HepG2 (cell line): ENCODE measurements around the gene RARA. TPM values are rescaled to one million over a fixed set of nuclear protein-coding genes. Genes with fewer than 3 reads are reported as not detected.

Experiments used
- ATAC-seq: fragments of 200-7000 bp; cut with Tn5 transposase; 3 replicates; pipeline ENCODE4 v1.9.1; 2020; ENCODE audit warnings: mild to moderate bottlenecking, moderate library complexity
- BruUV-seq: library from RNA; stranded (reverse); fragments of 400-500 nt; replicated peaks from 2 replicates; lab custom pipeline; 2021; lab: Mats Ljungman, UMichigan
- CTCF ChIA-PET: fragments of 300-600 bp; formaldehyde crosslinking; extraction: SDS; loops from one replicate; lab custom pipeline; 2021; ENCODE audit warnings: low total read pairs, inconsistent platforms, low intra/inter-chr PET ratio; lab: Yijun Ruan, JAX
- POLR2A ChIA-PET: fragments of 350-600 bp; sonication (Branson Sonifier 250); formaldehyde crosslinking; loops from one replicate; lab custom pipeline; 2020; ENCODE audit warnings: antibody characterized with exemption, inconsistent platforms; lab: Yijun Ruan, JAX
- DNase-seq: peaks from one replicate; pipeline ENCODE4 v3.0.0-alpha.2; 2015; ENCODE audit warnings: low spot score
- FAIRE-seq: peaks from 3 replicates; lab custom pipeline; 2011; peaks lifted over from hg19 to GRCh38; lab: Jason Lieb, UNC
- H2AFZ ChIP-seq: one replicate; pipeline ENCODE4 v1.6.1; 2011; ENCODE audit warnings: low read length, inconsistent platforms
- H3K27ac ChIP-seq: fragments of 300-600 bp; 3 replicates; pipeline ENCODE4 v1.8.0; 2011; ENCODE audit warnings: mixed run types, mild to moderate bottlenecking, mixed read lengths, low read length, inconsistent platforms; ENCODE audit not compliant: insufficient read depth; ENCODE audit errors: extremely low read length
- H3K27me3 ChIP-seq, 2 experiments: fragments of 200-600 bp in 1 of 2; 2 replicates in 1 of 2; 3 replicates in 1 of 2; pipeline versions ENCODE4 v1.6.0 to v1.8.0; 2011; ENCODE audit warnings: low read length in 2 of 2, mild to moderate bottlenecking in 2 of 2, moderate library complexity in 2 of 2, inconsistent platforms in 1 of 2; ENCODE audit not compliant: insufficient read depth in 2 of 2, control insufficient read depth in 1 of 2
- H3K36me3 ChIP-seq, 2 experiments: fragments of 200-600 bp in 1 of 2; replicated peaks in 1 of 2; 2 replicates in 1 of 2; 3 replicates in 1 of 2; pipeline versions ENCODE4 v1.5.1 to v1.8.0; 2011; ENCODE audit warnings: low read length in 2 of 2, inconsistent platforms in 1 of 2; ENCODE audit not compliant: insufficient read depth in 2 of 2, control insufficient read depth in 1 of 2
- H3K4me1 ChIP-seq: 2 replicates; pipeline ENCODE4 v1.5.1; 2012; ENCODE audit warnings: low read length, inconsistent platforms; ENCODE audit not compliant: insufficient read depth
- H3K4me2 ChIP-seq: 2 replicates; pipeline ENCODE4 v1.6.0; 2011; ENCODE audit warnings: low read depth, low read length, inconsistent platforms
- H3K4me3 ChIP-seq, 3 experiments: fragments of 200-600 bp in 1 of 3; sonication (generic), shearing (Covaris generic) in 1 of 3; replicated peaks in 1 of 3; 2 replicates each; pipeline ENCODE4 v1.5.1; 2011 to 2016; ENCODE audit warnings: low read length in 3 of 3, inconsistent platforms in 2 of 3, low read depth in 2 of 3, mild to moderate bottlenecking in 2 of 3, control low read depth in 1 of 3, mixed read lengths in 1 of 3; ENCODE audit not compliant: insufficient read depth in 1 of 3
- H3K79me2 ChIP-seq: one replicate; pipeline ENCODE4 v1.6.1; 2011; ENCODE audit warnings: low read length, inconsistent platforms; ENCODE audit not compliant: insufficient read depth
- H3K9ac ChIP-seq: 2 replicates; pipeline ENCODE4 v1.6.0; 2011; ENCODE audit warnings: mild to moderate bottlenecking, low read depth, low read length, inconsistent platforms; ENCODE audit not compliant: insufficient read depth
- H3K9me3 ChIP-seq: 2 replicates; pipeline ENCODE4 v1.5.1; 2012; ENCODE audit warnings: mild to moderate bottlenecking, low read length
- H4K20me1 ChIP-seq: 2 replicates; pipeline ENCODE4 v1.6.0; 2011; ENCODE audit warnings: inconsistent platforms, mild to moderate bottlenecking, low read length, moderate library complexity; ENCODE audit not compliant: insufficient read depth
- FUBP1 ChIP-seq: sonication (generic); formaldehyde crosslinking; IDR thresholded peaks from 2 replicates; pipeline ENCODE4 v1.5.1; 2020; ENCODE audit warnings: missing genetic modification reagents, mild to moderate bottlenecking, borderline replicate concordance
- MTF2 ChIP-seq: sonication (generic); formaldehyde crosslinking; IDR thresholded peaks from 2 replicates; pipeline ENCODE4 v1.5.0; 2020; ENCODE audit warnings: missing genetic modification reagents, borderline replicate concordance
- ZNF10 ChIP-seq: sonication (generic); formaldehyde crosslinking; IDR thresholded peaks from 2 replicates; pipeline ENCODE4 v1.4.0; 2020; ENCODE audit warnings: mild to moderate bottlenecking, low read depth, missing genetic modification reagents, borderline replicate concordance
- ZNF281 ChIP-seq: sonication (generic); formaldehyde crosslinking; IDR thresholded peaks from 2 replicates; pipeline ENCODE4 v1.4.0; 2020; ENCODE audit warnings: missing genetic modification reagents, borderline replicate concordance
- WGBS: methylation state at CpG from one replicate; pipeline ENCODE4 v1.1.6; 2017; ENCODE audit warnings: low lambda C conversion rate; 5-methylcytosine and 5-hydroxymethylcytosine counted together
- in situ Hi-C: cut with HindIII; loops from 2 replicates; pipeline ENCODE4 v1.10.0; 2017; ENCODE audit warnings: low pct_unique_long_range_greater_than_20kb; ENCODE audit not compliant: extremely low pct_ligation_motif_present
- intact Hi-C: fragments of 100-400 bp; cut with micrococcal nuclease; formaldehyde crosslinking; loops from one replicate; pipeline ENCODE4 v1.10.0; 2022; ENCODE audit not compliant: unreplicated experiment
- polyA plus RNA-seq, 8 experiments: library from polyadenylated mRNA; depleted of rRNA in 3 of 8; stranded (reverse) in 7 of 8; unstranded in 1 of 8; fragments of >200 nt; fragmentation: Illumina TruSeq in 4 of 8; extraction: Trizol in 4 of 8; gene quantifications; 2 replicates each; pipeline versions ENCODE4 v1.2.1 to v1.2.3, GENCODE V29; 2011 to 2016; ENCODE audit warnings: low read depth in 4 of 8, missing spikeins in 1 of 8, mixed read lengths in 1 of 8; ENCODE audit not compliant: insufficient read depth in 1 of 8
- total RNA-seq, 5 experiments: library from RNA; depleted of rRNA; stranded (reverse); fragments of >200 nt; fragmentation: Illumina TruSeq; extraction: Trizol; gene quantifications; 2 replicates each; pipeline ENCODE4 v1.2.3, GENCODE V29; 2016; ENCODE audit warnings: low read depth in 1 of 5

RARA gene
- total and polyA plus RNA-seq, 2 of the 13 experiments (the other 11 are each of a cell fraction or from before 2014, with no cell fraction given) = 6.4 to 8.6 TPM

- Histone ChIP-seq H3K27me3 (no peaks in the 10 kb centered on the region), H3K4me3 (no peak overlapping the region), H4K20me1 (no peaks in the 10 kb centered on the region), H3K9me3 (no peaks in the 10 kb centered on the region), H3K4me2 (no peak overlapping the region), H3K79me2 (no peaks in the 10 kb centered on the region), H2AFZ (no peak overlapping the region)
- POLR2A ChIA-PET = interaction anchor here (0.6 to 0.8 kb wide), 2 partner anchors 20 to 77 kb away, joined by 3 read pairs; no protein-coding TSS in a partner anchor
- in situ Hi-C loops (no loop called here), intact Hi-C loops (no loop called here)
- ATAC-seq = no peak
- DNase-seq = no peak
- whole genome bisulfite sequencing = 97% methylated on average over 6 of the region's 6 CpGs
- TF ChIP-seq ZNF10 (CRISPR knock-in tag) = no peak
- no peak for TF ChIP-seq FUBP1 (CRISPR knock-in tag)
- TF ChIP-seq ZNF281 (CRISPR knock-in tag) = no peak
- no peak for TF ChIP-seq MTF2
- TF ChIP-seq, all 625 proteins: peak for 0
- Histone ChIP-seq H3K36me3 (peaks cover 28 to 56% of the 10 kb centered on the region in 2 experiments), H3K9ac (no peak overlapping the region), H3K27ac (no peak overlapping the region), H3K4me1 (peaks cover 15% of the 10 kb centered on the region)
- FAIRE-seq = no peak
- BruUV-seq = no TSS peak
- CTCF ChIA-PET = no interaction called here
These were observed 42.1 kb upstream of the RARA start for GRCh38 chr17:40266882-40267281.
